Keratinocyte (primary cell): ENCODE data around the gene EXOC4. TPM values are rescaled to one million over a fixed set of nuclear protein-coding genes. Genes with fewer than 3 reads are reported as not detected.

ENCODE experiments used
- DNase-seq: peaks from one replicate; pipeline ENCODE4 v3.0.0-alpha.2; 2011; ENCODE audit warnings: low read depth, missing footprints, low spot score
- FAIRE-seq: peaks from 2 replicates; lab custom pipeline; 2011; peaks lifted over from hg19 to GRCh38; lab: Jason Lieb, UNC
- H2AFZ ChIP-seq: 2 replicates; pipeline ENCODE4 v1.6.0; 2012; ENCODE audit warnings: low read length, control low read depth, inconsistent platforms; ENCODE audit not compliant: control insufficient read depth
- H3K27ac ChIP-seq: 2 replicates; pipeline ENCODE4 v1.5.1; 2011; ENCODE audit warnings: low read length; ENCODE audit not compliant: control insufficient read depth, insufficient read depth
- H3K27me3 ChIP-seq: 3 replicates; pipeline ENCODE4 v1.6.0; 2011; ENCODE audit warnings: low read length; ENCODE audit not compliant: control insufficient read depth, insufficient read depth; ENCODE audit errors: extremely low read depth
- H3K36me3 ChIP-seq, 2 experiments: 2 replicates in 1 of 2; 3 replicates in 1 of 2; pipeline ENCODE4 v1.5.1; 2011; ENCODE audit warnings: low read length in 2 of 2, mild to moderate bottlenecking in 1 of 2; ENCODE audit not compliant: control insufficient read depth in 2 of 2, insufficient read depth in 2 of 2; ENCODE audit errors: extremely low read depth in 1 of 2
- H3K4me1 ChIP-seq: 3 replicates; pipeline ENCODE4 v1.5.1; 2011; ENCODE audit warnings: low read length; ENCODE audit not compliant: control insufficient read depth, insufficient read depth; ENCODE audit errors: extremely low read depth
- H3K4me2 ChIP-seq: 3 replicates; pipeline ENCODE4 v1.6.0; 2011; ENCODE audit warnings: low read depth, low read length; ENCODE audit not compliant: control insufficient read depth, insufficient read depth; ENCODE audit errors: extremely low read depth
- H3K4me3 ChIP-seq, 3 experiments: fragments of 200-600 bp in 1 of 3; sonication (generic) in 1 of 3; 2 replicates in 2 of 3; 3 replicates in 1 of 3; pipeline ENCODE4 v1.5.1; 2011 to 2016; ENCODE audit warnings: low read length in 3 of 3, mild to moderate bottlenecking in 3 of 3, control low read depth in 2 of 3, inconsistent platforms in 1 of 3, low read depth in 1 of 3, mixed read lengths in 1 of 3, mixed run types in 1 of 3, moderate library complexity in 1 of 3; ENCODE audit not compliant: control insufficient read depth in 2 of 3, insufficient read depth in 2 of 3; ENCODE audit errors: extremely low read depth in 1 of 3
- H3K79me2 ChIP-seq: 2 replicates; pipeline ENCODE4 v1.6.0; 2012; ENCODE audit warnings: low read length; ENCODE audit not compliant: control insufficient read depth, insufficient read depth
- H3K9ac ChIP-seq: 3 replicates; pipeline ENCODE4 v1.6.0; 2011; ENCODE audit warnings: low read length; ENCODE audit not compliant: control insufficient read depth, insufficient read depth; ENCODE audit errors: extremely low read depth
- H3K9me1 ChIP-seq: 3 replicates; pipeline ENCODE4 v1.6.0; 2011; ENCODE audit warnings: low read length; ENCODE audit not compliant: control insufficient read depth, insufficient read depth; ENCODE audit errors: extremely low read depth
- H3K9me3 ChIP-seq: 2 replicates; pipeline ENCODE4 v1.5.1; 2012; ENCODE audit warnings: low read depth, low read length; ENCODE audit not compliant: control insufficient read depth
- H4K20me1 ChIP-seq: 3 replicates; pipeline ENCODE4 v1.6.0; 2011; ENCODE audit warnings: low read length; ENCODE audit not compliant: control insufficient read depth, insufficient read depth; ENCODE audit errors: extremely low read depth
- CTCF ChIP-seq, 3 experiments: IDR thresholded peaks in 1 of 3; conservative IDR thresholded peaks in 1 of 3; optimal IDR thresholded peaks in 1 of 3; 2 replicates in 2 of 3; 3 replicates in 1 of 3; pipeline versions ENCODE3 to v1.5.1; 2011; ENCODE audit warnings: low read length in 3 of 3, mild to moderate bottlenecking in 3 of 3, moderate library complexity in 2 of 3, control low read depth in 1 of 3, inconsistent platforms in 1 of 3; ENCODE audit not compliant: insufficient read depth in 2 of 3; ENCODE audit errors: extremely low read depth in 1 of 3
- EZH2 ChIP-seq: IDR thresholded peaks from one replicate; pipeline ENCODE4 v1.6.1; 2012; ENCODE audit warnings: inconsistent platforms, mild to moderate bottlenecking, low read length, moderate library complexity
- dilution Hi-C: fragments of 300-500 bp; cut with MboI; formaldehyde crosslinking; loops from one replicate; pipeline ENCODE4 v1.7.0; 2020; ENCODE audit warnings: low sequenced_read_pairs; ENCODE audit not compliant: extremely low pct_ligation_motif_present
- polyA plus RNA-seq, 5 experiments: library from polyadenylated mRNA; depleted of rRNA in 3 of 5; stranded (reverse) in 3 of 5; stranded (forward) in 1 of 5; unstranded in 1 of 5; fragments of >200 nt; gene quantifications; 1 replicate in 1 of 5; 2 replicates in 3 of 5; 3 replicates in 1 of 5; pipeline versions ENCODE4 v1.2.1 to v1.2.3, GENCODE V29; 2011 to 2012; ENCODE audit warnings: missing spikeins in 2 of 5, low read depth in 1 of 5, low replicate concordance in 1 of 5

Gene EXOC4
- polyA plus RNA-seq, 1 donor (not counting 4 experiments of a cell fraction or from before 2014, with no cell fraction given) = 52.6 TPM

GRCh38 chr7:133376514-133376913, 123.6 kb downstream of the EXOC4 start:
- Histone ChIP-seq H3K36me3 (peaks cover 1 to 3% of the 10 kb centered on the region in 2 experiments), H4K20me1 (no peaks in the 10 kb centered on the region), H3K27me3 (no peaks in the 10 kb centered on the region), H3K79me2 (no peaks in the 10 kb centered on the region), H3K9me3 (no peaks in the 10 kb centered on the region), H3K4me2 (no peak overlapping the region), H3K9me1 (no peaks in the 10 kb centered on the region), H3K9ac (no peak overlapping the region), H3K4me1 (no peaks in the 10 kb centered on the region), H3K27ac (no peak overlapping the region), H2AFZ (no peak overlapping the region), H3K4me3 (no peak overlapping the region)
- no peak for FAIRE-seq
- DNase-seq = no peak
- TF ChIP-seq EZH2 (no peak), CTCF (optimal IDR thresholded peaks at IDR 0.05 in 1 of 3, IDR thresholded peaks at IDR 0.05 in 1 of 3, conservative IDR thresholded peaks at IDR 0.05 in 1 of 3; ENCODE audit: extremely low read depth in 1 of 3, insufficient read depth in 2 of 3, low read length in 3 of 3) (no peak)
- dilution Hi-C loops = no loop called here

DNA sequence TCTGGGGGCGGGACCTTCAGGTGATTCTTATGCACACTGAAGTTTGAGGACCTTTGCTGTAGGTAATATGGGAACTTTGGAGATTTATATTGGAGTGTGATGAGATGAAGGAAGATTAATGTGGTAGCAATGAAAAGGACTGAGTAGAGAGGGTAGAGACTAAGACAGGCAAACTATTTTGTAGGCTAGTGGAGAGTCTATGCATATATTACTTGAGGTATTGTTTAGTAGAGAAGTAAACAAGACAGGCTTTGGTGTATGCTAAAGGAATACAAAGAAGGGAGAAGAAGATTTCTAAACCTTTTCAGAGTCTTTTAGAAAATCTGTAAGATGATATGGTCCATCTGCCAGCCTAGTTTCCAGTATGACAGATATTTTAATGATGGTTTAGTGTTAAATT, 129.1 kb downstream of the EXOC4 start:
- dilution Hi-C loops = no loop called here

More for the DNA sequence above, 129.1 kb downstream of the EXOC4 start:
- FAIRE-seq = no peak
- Histone ChIP-seq H2AFZ (no peak overlapping the region), H4K20me1 (no peaks in the 10 kb centered on the region), H3K9me1 (no peaks in the 10 kb centered on the region), H3K9ac (no peak overlapping the region), H3K79me2 (no peaks in the 10 kb centered on the region), H3K36me3 (no peaks in the 10 kb centered on the region), H3K4me2 (no peak overlapping the region), H3K9me3 (no peaks in the 10 kb centered on the region), H3K27ac (no peak overlapping the region), H3K4me3 (no peak overlapping the region), H3K4me1 (no peaks in the 10 kb centered on the region), H3K27me3 (no peaks in the 10 kb centered on the region)
- DNase-seq = no peak
- no peak for TF ChIP-seq EZH2
- no peak for TF ChIP-seq CTCF (optimal IDR thresholded peaks at IDR 0.05 in 1 of 3, IDR thresholded peaks at IDR 0.05 in 1 of 3, conservative IDR thresholded peaks at IDR 0.05 in 1 of 3; ENCODE audit: extremely low read depth in 1 of 3, insufficient read depth in 2 of 3, low read length in 3 of 3)
